ENCODE measurements around the gene TTC28. TPM values are rescaled to one million over a fixed set of nuclear protein-coding genes. Genes with fewer than 3 reads are reported as not detected.
A peak's percentile ranks its signal among the peaks of the same experiment; 100 is the strongest.

Gene TTC28
- total RNA-seq, 1 donor from 2014 or later: 23.2 TPM

DNA sequence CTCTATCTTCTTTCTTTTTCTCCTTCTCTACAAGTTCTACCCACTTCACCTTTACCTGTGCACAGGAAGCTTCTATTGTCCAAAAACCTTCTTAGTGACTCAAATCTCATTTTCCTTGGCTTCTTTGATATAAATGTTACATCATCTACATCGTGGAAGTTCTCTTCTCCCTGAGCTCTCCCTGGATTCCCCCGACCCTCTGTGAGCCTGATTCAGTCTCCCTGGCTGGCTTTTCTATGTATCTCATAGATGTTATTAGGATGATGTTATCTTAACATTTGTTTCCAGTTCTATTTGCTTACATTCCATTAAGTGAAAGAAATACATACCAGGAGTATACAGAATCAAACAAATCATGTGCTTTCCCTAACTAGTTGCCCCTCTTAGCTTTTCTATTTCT, 524.8 kb downstream of the TTC28 start:
- Mint-ChIP-seq H3K4me3 (ENCODE audit: unreplicated experiment) (no peak overlapping the region), H3K27ac (ENCODE audit: unreplicated experiment) (no peak overlapping the region), H3K36me3 (ENCODE audit: low read depth, unreplicated experiment) (peaks cover 2% of the 10 kb centered on the region), H3K4me1 (ENCODE audit: low read depth, unreplicated experiment) (peaks cover 3% of the 10 kb centered on the region), H3K27me3 (ENCODE audit: low read depth, unreplicated experiment) (no peaks in the 10 kb centered on the region), H3K9me3 (ENCODE audit: unreplicated experiment) (peaks cover 8% of the 10 kb centered on the region)
- Histone ChIP-seq H3K27me3 (ENCODE audit: insufficient read depth, low read length) (no peaks in the 10 kb centered on the region), H3K36me3 (ENCODE audit: insufficient read depth, low read length) (no peaks in the 10 kb centered on the region), H3K27ac (ENCODE audit: low read depth, low read length) (no peak overlapping the region), H4K20me1 (ENCODE audit: insufficient read depth, low read length) (no peaks in the 10 kb centered on the region), H2AFZ (ENCODE audit: low read depth, low read length) (no peak overlapping the region), H3K4me2 (ENCODE audit: low read length) (no peak overlapping the region), H3K4me1 (ENCODE audit: insufficient read depth, low read length) (no peaks in the 10 kb centered on the region), H3K9ac (ENCODE audit: low read length) (no peak overlapping the region), H3K9me3 (ENCODE audit: insufficient read depth, low read depth, low read length) (no peaks in the 10 kb centered on the region), H3K79me2 (ENCODE audit: insufficient read depth, low read length) (no peaks in the 10 kb centered on the region), H3K4me3 (ENCODE audit: insufficient read depth, low read depth, low read length) (no peak overlapping the region)
- TF ChIP-seq EZH2 (IDR thresholded peaks at IDR 0.05; ENCODE audit: insufficient read depth, low read length): no peak
- TF ChIP-seq, protein P1, sequence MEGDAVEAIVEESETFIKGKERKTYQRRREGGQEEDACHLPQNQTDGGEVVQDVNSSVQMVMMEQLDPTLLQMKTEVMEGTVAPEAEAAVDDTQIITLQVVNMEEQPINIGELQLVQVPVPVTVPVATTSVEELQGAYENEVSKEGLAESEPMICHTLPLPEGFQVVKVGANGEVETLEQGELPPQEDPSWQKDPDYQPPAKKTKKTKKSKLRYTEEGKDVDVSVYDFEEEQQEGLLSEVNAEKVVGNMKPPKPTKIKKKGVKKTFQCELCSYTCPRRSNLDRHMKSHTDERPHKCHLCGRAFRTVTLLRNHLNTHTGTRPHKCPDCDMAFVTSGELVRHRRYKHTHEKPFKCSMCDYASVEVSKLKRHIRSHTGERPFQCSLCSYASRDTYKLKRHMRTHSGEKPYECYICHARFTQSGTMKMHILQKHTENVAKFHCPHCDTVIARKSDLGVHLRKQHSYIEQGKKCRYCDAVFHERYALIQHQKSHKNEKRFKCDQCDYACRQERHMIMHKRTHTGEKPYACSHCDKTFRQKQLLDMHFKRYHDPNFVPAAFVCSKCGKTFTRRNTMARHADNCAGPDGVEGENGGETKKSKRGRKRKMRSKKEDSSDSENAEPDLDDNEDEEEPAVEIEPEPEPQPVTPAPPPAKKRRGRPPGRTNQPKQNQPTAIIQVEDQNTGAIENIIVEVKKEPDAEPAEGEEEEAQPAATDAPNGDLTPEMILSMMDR (IDR thresholded peaks at IDR 0.05; ENCODE audit: insufficient read depth, low read depth, low read length): no peak
- no peak for FAIRE-seq
- DNase-seq (ENCODE audit: low read depth): no peak

DNA sequence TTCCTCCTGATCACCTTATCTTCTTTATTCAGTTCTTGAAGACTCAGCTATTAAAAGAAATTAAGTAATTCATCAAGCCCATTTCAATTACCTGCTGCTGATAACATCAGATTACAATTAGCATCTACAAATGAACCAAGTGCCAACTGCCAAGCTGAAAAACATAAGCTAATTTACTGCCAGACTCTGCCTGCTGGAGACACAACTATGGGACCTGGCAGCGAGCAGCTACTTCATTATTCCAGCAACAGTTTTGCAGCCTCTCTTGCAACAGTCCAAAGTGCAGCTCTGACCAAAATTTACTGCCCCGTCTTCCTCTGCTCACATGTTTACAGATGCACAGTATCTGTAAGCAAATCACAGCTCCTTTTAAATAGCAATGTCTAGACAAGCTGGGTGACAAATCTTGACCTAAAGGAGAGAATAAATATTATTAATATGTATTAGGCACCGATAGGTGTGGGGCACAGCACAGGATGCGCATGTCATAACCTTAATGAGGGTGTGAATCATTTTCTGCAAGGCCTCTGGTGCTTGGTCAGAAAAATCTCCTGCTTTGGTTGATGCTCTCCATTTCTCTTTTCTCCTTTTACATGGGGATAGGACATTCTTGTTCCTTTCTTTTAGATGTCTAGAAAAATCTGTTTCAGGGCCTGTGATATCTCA, 528.4 kb downstream of the TTC28 start:
- FAIRE-seq (no peak), DNase-seq (ENCODE audit: low read depth) (no peak)
- Histone ChIP-seq H3K4me3 (ENCODE audit: insufficient read depth, low read depth, low read length) (no peak overlapping the region), H3K4me2 (ENCODE audit: low read length) (no peak overlapping the region), H3K9ac (ENCODE audit: low read length) (no peak overlapping the region), H3K9me3 (ENCODE audit: insufficient read depth, low read depth, low read length) (no peaks in the 10 kb centered on the region), H3K79me2 (ENCODE audit: insufficient read depth, low read length) (no peaks in the 10 kb centered on the region), H2AFZ (ENCODE audit: low read depth, low read length) (no peak overlapping the region), H3K27me3 (ENCODE audit: insufficient read depth, low read length) (no peaks in the 10 kb centered on the region), H3K36me3 (ENCODE audit: insufficient read depth, low read length) (no peaks in the 10 kb centered on the region), H3K4me1 (ENCODE audit: insufficient read depth, low read length) (no peaks in the 10 kb centered on the region), H4K20me1 (ENCODE audit: insufficient read depth, low read length) (no peaks in the 10 kb centered on the region), H3K27ac (ENCODE audit: low read depth, low read length) (no peak overlapping the region)
- no peak for TF ChIP-seq EZH2 (IDR thresholded peaks at IDR 0.05; ENCODE audit: insufficient read depth, low read length)
- TF ChIP-seq, protein P1 (IDR thresholded peaks at IDR 0.05; ENCODE audit: insufficient read depth, low read depth, low read length): no peak
- Mint-ChIP-seq H3K27me3 (ENCODE audit: low read depth, unreplicated experiment) (no peaks in the 10 kb centered on the region), H3K4me3 (ENCODE audit: unreplicated experiment) (no peak overlapping the region), H3K36me3 (ENCODE audit: low read depth, unreplicated experiment) (peaks cover under 1% of the 10 kb centered on the region), H3K27ac (ENCODE audit: unreplicated experiment) (no peak overlapping the region), H3K4me1 (ENCODE audit: low read depth, unreplicated experiment) (peaks cover 18% of the 10 kb centered on the region), H3K9me3 (ENCODE audit: unreplicated experiment) (peaks cover 2% of the 10 kb centered on the region)

DNA sequence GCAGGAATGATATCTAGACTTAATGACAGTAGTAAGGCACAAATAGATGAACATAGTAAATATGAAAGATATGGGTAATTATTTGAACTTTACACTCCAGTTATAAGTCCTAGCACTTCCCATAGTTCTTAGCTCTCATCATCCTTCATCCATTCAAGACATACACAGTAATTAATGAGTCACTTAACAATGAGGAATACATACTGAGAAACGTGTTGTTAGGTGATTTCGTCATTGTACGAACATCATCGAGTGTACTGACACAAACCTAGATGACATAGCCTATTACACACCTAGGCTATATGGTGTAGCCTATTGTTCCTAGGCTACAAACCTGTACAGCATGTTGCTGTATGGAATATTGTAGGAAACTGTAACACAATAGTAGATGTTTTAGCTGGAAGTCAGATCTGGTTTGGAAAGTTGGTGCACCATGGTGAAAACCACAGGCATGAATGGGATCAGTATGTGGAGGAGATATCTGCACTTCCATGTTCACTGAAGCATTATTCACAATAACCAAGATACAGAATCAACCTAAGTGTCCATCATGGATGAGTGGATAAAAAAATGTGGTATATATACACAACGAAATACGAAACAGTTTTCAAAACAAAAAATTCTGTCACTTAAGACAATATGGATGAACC, 530.7 kb downstream of the TTC28 start:
- Mint-ChIP-seq H3K9me3 (ENCODE audit: unreplicated experiment) (no peaks in the 10 kb centered on the region), H3K4me3 (ENCODE audit: unreplicated experiment) (no peak overlapping the region), H3K36me3 (ENCODE audit: low read depth, unreplicated experiment) (no peaks in the 10 kb centered on the region), H3K4me1 (ENCODE audit: low read depth, unreplicated experiment) (peaks cover 18% of the 10 kb centered on the region), H3K27ac (ENCODE audit: unreplicated experiment) (no peak overlapping the region), H3K27me3 (ENCODE audit: low read depth, unreplicated experiment) (no peaks in the 10 kb centered on the region)
- H2AFZ ChIP-seq (ENCODE audit: low read depth, low read length): no peak overlapping the region
- H3K9me3 ChIP-seq (ENCODE audit: insufficient read depth, low read depth, low read length): no peaks in the 10 kb centered on the region
- H3K4me3 ChIP-seq (ENCODE audit: insufficient read depth, low read depth, low read length): no peak overlapping the region
- TF ChIP-seq, protein P1 (IDR thresholded peaks at IDR 0.05; ENCODE audit: insufficient read depth, low read depth, low read length): no peak
- no peak for TF ChIP-seq EZH2 (IDR thresholded peaks at IDR 0.05; ENCODE audit: insufficient read depth, low read length)
- no peaks in the 10 kb centered on the region for H3K79me2 ChIP-seq (ENCODE audit: insufficient read depth, low read length)
- no peak overlapping the region for H3K27ac ChIP-seq (ENCODE audit: low read depth, low read length)
- peaks cover 3% of the 10 kb centered on the region for H3K27me3 ChIP-seq (ENCODE audit: insufficient read depth, low read length)
- H4K20me1 ChIP-seq (ENCODE audit: insufficient read depth, low read length): no peaks in the 10 kb centered on the region
- H3K36me3 ChIP-seq (ENCODE audit: insufficient read depth, low read length): no peaks in the 10 kb centered on the region
- no peak overlapping the region for H3K9ac ChIP-seq (ENCODE audit: low read length)
- H3K4me2 ChIP-seq (ENCODE audit: low read length): no peak overlapping the region
- no peaks in the 10 kb centered on the region for H3K4me1 ChIP-seq (ENCODE audit: insufficient read depth, low read length)
- DNase-seq (ENCODE audit: low read depth) (peak; percentile 59), FAIRE-seq (peak; percentile 73)
